PC-9 (cell line): ENCODE measurements around the gene RUNDC3A. TPM values are rescaled to one million over a fixed set of nuclear protein-coding genes. Genes with fewer than 3 reads are reported as not detected.

Experiments used
- BruUV-seq: library from RNA; stranded (reverse); fragments of 400-500 nt; replicated peaks from 2 replicates; lab custom pipeline; 2021; lab: Mats Ljungman, UMichigan
- CTCF ChIA-PET: fragments of 300-600 bp; sonication (Branson Sonifier 250); formaldehyde crosslinking; loops from one replicate; lab custom pipeline; 2022; ENCODE audit warnings: antibody characterized with exemption; lab: Charles Lee
- POLR2A ChIA-PET: fragments of 300-600 bp; sonication (Branson Sonifier 250); formaldehyde crosslinking; loops from one replicate; lab custom pipeline; 2022; ENCODE audit warnings: antibody characterized with exemption; ENCODE audit not compliant: unreplicated experiment; lab: Charles Lee
- DNase-seq, 2 experiments: peaks; one replicate each; pipeline versions ENCODE4 v3.0.0 to v3.0.0-alpha.2; 2015 to 2022; ENCODE audit warnings: mixed read lengths in 1 of 2
- H2AFZ ChIP-seq: fragments of 200-600 bp; sonication (generic); 2 replicates; pipeline ENCODE4 v1.8.1; 2017; ENCODE audit warnings: antibody characterized with exemption
- H3F3A ChIP-seq: fragments of 200-600 bp; sonication (generic); 2 replicates; pipeline ENCODE4 v1.8.1; 2017; ENCODE audit warnings: antibody characterized with exemption, mild to moderate bottlenecking, low read depth; ENCODE audit not compliant: insufficient read depth
- H3K27ac ChIP-seq: fragments of 200-600 bp; sonication (generic); 2 replicates; pipeline ENCODE4 v1.6.1; 2016; ENCODE audit warnings: mixed run types
- H3K27me3 ChIP-seq: fragments of 200-600 bp; sonication (generic); 2 replicates; pipeline ENCODE4 v1.6.1; 2016; ENCODE audit warnings: low read depth, mixed run types; ENCODE audit not compliant: insufficient read depth
- H3K36me3 ChIP-seq: fragments of 200-600 bp; sonication (generic); 2 replicates; pipeline ENCODE4 v1.6.1; 2016; ENCODE audit warnings: low read depth, mixed run types
- H3K4me1 ChIP-seq: fragments of 200-600 bp; sonication (generic); replicated peaks from 2 replicates; pipeline ENCODE4 v1.6.1; 2016; ENCODE audit warnings: mixed run types; ENCODE audit not compliant: insufficient read depth
- H3K4me2 ChIP-seq: fragments of 200-600 bp; sonication (generic); 2 replicates; pipeline ENCODE4 v1.6.1; 2017; ENCODE audit warnings: mixed run types
- H3K4me3 ChIP-seq: fragments of 200-600 bp; sonication (generic); 2 replicates; pipeline ENCODE4 v1.6.1; 2016; ENCODE audit warnings: mixed run types
- H3K79me2 ChIP-seq: fragments of 200-600 bp; sonication (generic); 2 replicates; pipeline ENCODE4 v1.6.1; 2017; ENCODE audit warnings: low read depth, mixed run types
- H3K9me2 ChIP-seq: fragments of 200-600 bp; sonication (generic); 2 replicates; pipeline ENCODE4 v1.8.1; 2017; ENCODE audit warnings: mild to moderate bottlenecking; ENCODE audit not compliant: insufficient read depth
- H3K9me3 ChIP-seq: fragments of 200-600 bp; sonication (generic); 2 replicates; pipeline ENCODE4 v1.8.1; 2016; ENCODE audit warnings: low read depth; ENCODE audit not compliant: insufficient read depth
- H4K20me1 ChIP-seq: fragments of 200-600 bp; sonication (generic); 2 replicates; pipeline ENCODE4 v1.8.1; 2017; ENCODE audit not compliant: insufficient read depth
- CTCF ChIP-seq: fragments of 200-600 bp; sonication (generic); conservative IDR thresholded peaks from 2 replicates; pipeline ENCODE4 v1.6.1; 2017; ENCODE audit warnings: mixed run types, antibody characterized with exemption, mild to moderate bottlenecking, moderate library complexity
- EZH2 ChIP-seq: fragments of 200-600 bp; sonication (generic); IDR thresholded peaks from 2 replicates; pipeline ENCODE4 v1.8.0; 2017; ENCODE audit warnings: antibody characterized with exemption, low read depth
- intact Hi-C: fragments of 100-400 bp; cut with micrococcal nuclease; formaldehyde crosslinking; loops from one replicate; pipeline ENCODE4 v1.10.0; 2022; ENCODE audit not compliant: unreplicated experiment
- total RNA-seq: library from RNA; stranded (reverse); gene quantifications from 2 replicates; pipeline ENCODE4 v1.2.3, GENCODE V29; 2021

RUNDC3A gene
- total RNA-seq, 1 experiment from 2014 or later = not detected

- Histone ChIP-seq H2AFZ (no peak overlapping the region), H3K27ac (no peak overlapping the region), H3K4me3 (no peak overlapping the region), H3K4me2 (no peak overlapping the region), H3K27me3 (peaks cover 4% of the 10 kb centered on the region; the same call in 1 of the 2 replicates), H3K9me2 (no peaks in the 10 kb centered on the region), H3F3A (no peaks in the 10 kb centered on the region), H3K4me1 (no peaks in the 10 kb centered on the region), H4K20me1 (no peaks in the 10 kb centered on the region), H3K79me2 (no peaks in the 10 kb centered on the region), H3K36me3 (no peaks in the 10 kb centered on the region), H3K9me3 (no peaks in the 10 kb centered on the region)
- CTCF ChIA-PET = interaction anchor here (0.6 kb wide), 1 partner anchor 1995 kb away, joined by 5 read pairs; no protein-coding TSS in a partner anchor
- TF ChIP-seq CTCF = no peak
- intact Hi-C loops = no loop called here
- no peak for DNase-seq
- BruUV-seq = no TSS peak
- POLR2A ChIA-PET = no interaction called here
Measured at GRCh38 chr17:44287651-44288050, 20.8 kb upstream of the RUNDC3A start.

DNA sequence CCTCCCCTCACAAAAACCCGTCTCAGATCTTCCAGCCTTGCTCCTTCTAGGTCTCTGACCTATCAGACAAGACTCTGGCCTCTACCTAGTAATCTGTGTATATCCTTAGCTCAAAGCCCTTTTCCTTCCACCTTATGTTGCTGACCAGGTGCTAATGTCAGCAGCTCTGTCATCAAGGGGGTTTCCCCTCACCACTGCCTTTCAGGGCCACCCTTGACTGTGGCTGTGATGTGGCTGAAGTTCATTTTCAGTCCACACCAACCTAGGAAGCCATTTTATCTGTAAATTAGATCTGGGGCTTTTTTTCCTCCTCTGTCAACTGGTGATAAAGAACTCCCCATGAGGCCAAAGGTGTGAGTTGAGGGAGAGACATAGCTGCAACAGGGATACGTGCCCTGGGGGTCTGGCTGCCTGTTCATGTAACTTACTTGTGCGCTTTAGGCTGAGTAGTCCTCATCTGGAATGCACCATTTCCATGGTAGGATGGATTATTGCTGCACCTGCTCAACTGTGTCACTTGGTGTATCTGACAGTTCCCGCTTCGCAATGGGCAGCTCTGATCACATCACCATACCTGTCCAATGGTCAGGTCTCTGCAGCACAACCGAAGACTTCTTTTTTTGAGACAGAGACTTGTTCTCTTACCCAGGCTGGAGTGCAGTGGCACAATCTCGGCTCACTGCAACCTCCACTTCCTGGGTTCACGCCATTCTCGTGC is 14.7 kb upstream of the RUNDC3A start:
- POLR2A ChIA-PET = no interaction called here
- Histone ChIP-seq H3K4me3 (no peak overlapping the region), H4K20me1 (no peaks in the 10 kb centered on the region), H3K36me3 (no peaks in the 10 kb centered on the region), H3F3A (no peaks in the 10 kb centered on the region), H3K4me2 (no peak overlapping the region), H3K79me2 (no peaks in the 10 kb centered on the region), H3K9me3 (no peaks in the 10 kb centered on the region), H3K27me3 (peaks cover 15% of the 10 kb centered on the region; the same call in 1 of the 2 replicates), H3K4me1 (no peaks in the 10 kb centered on the region), H3K27ac (no peak overlapping the region), H3K9me2 (no peaks in the 10 kb centered on the region), H2AFZ (no peak overlapping the region)
- no TSS peak for BruUV-seq
- no peak for DNase-seq
- intact Hi-C loops = no loop called here
- TF ChIP-seq CTCF (no peak), EZH2 (no peak)
- CTCF ChIA-PET = no interaction called here

DNA sequence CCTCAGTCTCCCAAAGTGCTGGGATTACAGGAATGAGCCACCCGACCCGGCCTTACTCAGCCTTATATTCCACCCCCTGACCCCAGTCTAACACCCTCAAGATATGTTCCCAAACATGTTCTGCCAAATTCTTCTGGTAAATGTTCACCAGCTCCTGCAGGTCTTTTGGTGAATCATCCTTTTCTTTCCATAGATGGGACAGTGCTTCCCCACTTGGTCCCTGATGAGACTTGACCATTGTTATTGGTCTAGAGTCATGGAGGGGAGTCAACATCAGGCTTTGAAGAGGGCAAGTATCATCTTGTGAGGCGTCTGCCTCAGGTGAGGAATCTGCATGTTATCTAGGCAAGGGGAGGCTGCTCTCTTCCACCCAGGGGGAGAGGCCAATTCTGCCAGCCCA is 10.4 kb upstream of the RUNDC3A start:
- no peak for DNase-seq
- intact Hi-C loops = no loop called here
- no peak overlapping the region for H2AFZ ChIP-seq
- BruUV-seq = no TSS peak
- H4K20me1 ChIP-seq = no peaks in the 10 kb centered on the region
- no peak for TF ChIP-seq CTCF
- TF ChIP-seq EZH2 = no peak
- H3K4me3 ChIP-seq = no peak overlapping the region
- peaks cover 45% of the 10 kb centered on the region for H3K27me3 ChIP-seq
- no peak overlapping the region for H3K27ac ChIP-seq
- no peaks in the 10 kb centered on the region for H3F3A ChIP-seq
- ChIA-PET CTCF (interaction anchor here (0.6 kb wide), 1 partner anchor 349 kb away, joined by 3 read pairs; no protein-coding TSS in a partner anchor), POLR2A (interaction anchor here (0.9 kb wide), 1 partner anchor 92 kb away, joined by 3 read pairs; no protein-coding TSS in a partner anchor)
- no peak overlapping the region for H3K4me2 ChIP-seq
- no peaks in the 10 kb centered on the region for H3K36me3 ChIP-seq
- no peaks in the 10 kb centered on the region for H3K9me2 ChIP-seq
- H3K9me3 ChIP-seq = no peaks in the 10 kb centered on the region
- no peaks in the 10 kb centered on the region for H3K79me2 ChIP-seq
- H3K4me1 ChIP-seq = no peaks in the 10 kb centered on the region
